ENCODE data around the gene ZSWIM1. TPM values are rescaled to one million over a fixed set of nuclear protein-coding genes. Genes with fewer than 3 reads are reported as not detected.

The ZSWIM1 gene
- total and polyA plus RNA-seq, 2 of the 13 experiments (the other 11 are each of a cell fraction or from before 2014, with no cell fraction given) = 9.5 to 11.7 TPM

DNA sequence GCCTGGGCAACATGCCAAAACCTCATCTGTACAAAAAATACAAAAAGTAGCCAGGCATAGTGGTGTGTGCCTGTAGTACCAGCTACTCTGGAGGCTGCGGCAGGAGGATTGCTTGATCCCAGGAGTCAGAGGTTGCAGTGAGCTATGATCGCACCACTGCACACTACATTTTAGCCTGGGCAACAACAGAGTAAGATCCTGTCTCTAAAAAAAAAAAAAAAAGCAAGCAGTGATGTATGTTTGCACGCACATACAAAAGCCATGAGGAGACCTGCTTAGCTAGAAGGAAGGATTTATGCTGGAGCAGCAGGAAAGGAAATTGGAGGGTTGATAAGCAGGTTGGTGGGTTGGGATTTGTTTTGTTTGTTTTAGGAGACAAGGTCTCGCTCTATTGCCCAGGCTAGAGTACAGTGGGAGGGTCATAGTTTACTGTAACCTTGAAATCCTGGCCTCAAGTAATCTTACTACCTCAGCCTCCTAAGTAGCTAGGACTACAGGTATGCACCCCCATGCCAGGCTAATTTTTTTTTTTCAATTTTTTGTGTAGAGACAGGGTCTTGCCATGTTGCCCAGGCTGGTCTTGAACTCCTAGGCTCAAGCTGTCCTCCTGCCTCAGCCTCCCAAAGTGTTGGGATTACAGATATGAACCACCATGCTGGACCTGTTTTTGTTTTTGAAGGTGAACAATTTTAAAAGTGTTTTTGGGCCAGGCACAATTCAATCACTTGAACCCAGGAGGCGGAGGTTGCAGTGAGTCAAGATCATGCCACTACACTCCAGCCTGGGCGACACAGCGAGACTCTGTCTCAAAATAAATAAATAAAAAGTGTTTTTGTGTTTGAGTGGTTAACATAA lies 19.6 kb upstream of the ZSWIM1 start (continued):
- TF ChIP-seq ZNF598 (CRISPR knock-in tag; IDR thresholded peaks at IDR 0.05; ENCODE audit: borderline replicate concordance) (0 out of 2 replicates have a peak, but pooled peaks have one; percentile 61), ASH2L (IDR thresholded peaks at IDR 0.05; ENCODE audit: insufficient read length, low read depth, low read length) (no peak), CHCHD3 (CRISPR knock-in tag; IDR thresholded peaks at IDR 0.05) (no peak), HDAC1 (CRISPR knock-in tag; IDR thresholded peaks at IDR 0.05) (peak; percentile 55; the same call in 1 of the 2 replicates), ZNF282 (IDR thresholded peaks at IDR 0.05; ENCODE audit: partially characterized antibody) (no peak), RAD21 (CRISPR knock-in tag; IDR thresholded peaks at IDR 0.05) (no peak), ATF7-NPFF (CRISPR knock-in tag; IDR thresholded peaks at IDR 0.05; ENCODE audit: low read depth) (no peak), GLI4 (CRISPR knock-in tag; IDR thresholded peaks at IDR 0.05; ENCODE audit: borderline replicate concordance) (no peak), ELF4 (CRISPR knock-in tag; IDR thresholded peaks at IDR 0.05; ENCODE audit: borderline replicate concordance) (0 out of 2 replicates have a peak, but pooled peaks have one; percentile 36), NKX3-1 (CRISPR knock-in tag; IDR thresholded peaks at IDR 0.05) (no peak), ATRX (CRISPR knock-in tag; IDR thresholded peaks at IDR 0.05; ENCODE audit: borderline replicate concordance) (no peak), DMTF1 (CRISPR knock-in tag; IDR thresholded peaks at IDR 0.05) (no peak), ZFP36L1 (CRISPR knock-in tag; IDR thresholded peaks at IDR 0.05) (no peak), ZNF24 (IDR thresholded peaks at IDR 0.05) (no peak), CEBPG (CRISPR knock-in tag; IDR thresholded peaks at IDR 0.05) (no peak), HNF1B (CRISPR knock-in tag; IDR thresholded peaks at IDR 0.05) (no peak), CEBPB (IDR thresholded peaks at IDR 0.05; ENCODE audit: borderline replicate concordance, low read depth, low read length) (no peak)
- TF ChIP-seq, protein P1, sequence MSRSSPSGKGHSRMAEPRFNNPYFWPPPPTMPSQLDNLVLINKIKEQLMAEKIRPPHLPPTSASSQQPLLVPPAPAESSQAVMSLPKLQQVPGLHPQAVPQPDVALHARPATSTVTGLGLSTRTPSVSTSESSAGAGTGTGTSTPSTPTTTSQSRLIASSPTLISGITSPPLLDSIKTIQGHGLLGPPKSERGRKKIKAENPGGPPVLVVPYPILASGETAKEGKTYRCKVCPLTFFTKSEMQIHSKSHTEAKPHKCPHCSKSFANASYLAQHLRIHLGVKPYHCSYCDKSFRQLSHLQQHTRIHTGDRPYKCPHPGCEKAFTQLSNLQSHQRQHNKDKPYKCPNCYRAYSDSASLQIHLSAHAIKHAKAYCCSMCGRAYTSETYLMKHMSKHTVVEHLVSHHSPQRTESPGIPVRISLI (CRISPR knock-in tag; IDR thresholded peaks at IDR 0.05; ENCODE audit: borderline replicate concordance) = peak; percentile 82
- TF ChIP-seq, protein P2, sequence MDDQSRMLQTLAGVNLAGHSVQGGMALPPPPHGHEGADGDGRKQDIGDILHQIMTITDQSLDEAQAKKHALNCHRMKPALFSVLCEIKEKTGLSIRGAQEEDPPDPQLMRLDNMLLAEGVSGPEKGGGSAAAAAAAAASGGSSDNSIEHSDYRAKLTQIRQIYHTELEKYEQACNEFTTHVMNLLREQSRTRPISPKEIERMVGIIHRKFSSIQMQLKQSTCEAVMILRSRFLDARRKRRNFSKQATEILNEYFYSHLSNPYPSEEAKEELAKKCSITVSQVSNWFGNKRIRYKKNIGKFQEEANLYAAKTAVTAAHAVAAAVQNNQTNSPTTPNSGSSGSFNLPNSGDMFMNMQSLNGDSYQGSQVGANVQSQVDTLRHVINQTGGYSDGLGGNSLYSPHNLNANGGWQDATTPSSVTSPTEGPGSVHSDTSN (CRISPR knock-in tag; IDR thresholded peaks at IDR 0.05; ENCODE audit: borderline replicate concordance) = no peak
- TF ChIP-seq, protein P3, sequence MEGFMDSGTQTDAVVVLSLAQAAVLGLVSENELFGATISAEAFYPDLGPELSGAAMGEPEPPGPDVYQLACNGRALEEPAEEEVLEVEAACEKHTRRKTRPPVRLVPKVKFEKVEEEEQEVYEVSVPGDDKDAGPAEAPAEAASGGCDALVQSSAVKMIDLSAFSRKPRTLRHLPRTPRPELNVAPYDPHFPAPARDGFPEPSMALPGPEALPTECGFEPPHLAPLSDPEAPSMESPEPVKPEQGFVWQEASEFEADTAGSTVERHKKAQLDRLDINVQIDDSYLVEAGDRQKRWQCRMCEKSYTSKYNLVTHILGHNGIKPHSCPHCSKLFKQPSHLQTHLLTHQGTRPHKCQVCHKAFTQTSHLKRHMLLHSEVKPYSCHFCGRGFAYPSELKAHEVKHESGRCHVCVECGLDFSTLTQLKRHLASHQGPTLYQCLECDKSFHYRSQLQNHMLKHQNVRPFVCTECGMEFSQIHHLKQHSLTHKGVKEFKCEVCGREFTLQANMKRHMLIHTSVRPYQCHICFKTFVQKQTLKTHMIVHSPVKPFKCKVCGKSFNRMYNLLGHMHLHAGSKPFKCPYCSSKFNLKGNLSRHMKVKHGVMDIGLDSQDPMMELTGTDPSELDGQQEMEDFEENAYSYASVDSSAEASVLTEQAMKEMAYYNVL (CRISPR knock-in tag; IDR thresholded peaks at IDR 0.05; ENCODE audit: borderline replicate concordance) = no peak
